ENCODE data around the gene FNTB.

Gene FNTB

GRCh38 chr14:65095633-65096205, 109.0 kb downstream of the FNTB start:
- no peak for DNase-seq

- DNase-seq = no peak
Measured at GRCh38 chr14:65096323-65097089, 109.8 kb downstream of the FNTB start.

- DNase-seq = no peak
Measured at GRCh38 chr14:65098586-65098985, 111.9 kb downstream of the FNTB start.

GRCh38 chr14:65100922-65101541, 114.3 kb downstream of the FNTB start:
- no peak for DNase-seq

GRCh38 chr14:65101631-65102440, 115.1 kb downstream of the FNTB start:
- DNase-seq = peak; percentile 6

- peak; percentile 95 for DNase-seq
Measured at GRCh38 chr14:65102441-65103149, 115.9 kb downstream of the FNTB start, which contains the start of gene MAX. Gene MAX (minus strand): TSS chr14:65102517. CDS start chr14:65102339, 178 bp downstream.

- peak; percentile 5 for DNase-seq
Measured at GRCh38 chr14:65103150-65103760, 116.6 kb downstream of the FNTB start.

GRCh38 chr14:65104791-65105190, 118.1 kb downstream of the FNTB start:
- no peak for DNase-seq

GRCh38 chr14:65106316-65106715, 119.6 kb downstream of the FNTB start:
- no peak for DNase-seq

- no peak for DNase-seq
Measured at GRCh38 chr14:65106736-65107135, 120.0 kb downstream of the FNTB start.

- no peak for DNase-seq
Measured at GRCh38 chr14:65107200-65107599, 120.5 kb downstream of the FNTB start.

- DNase-seq = no peak
Measured at GRCh38 chr14:65109357-65109756, 122.7 kb downstream of the FNTB start.

GRCh38 chr14:65110525-65110924, 123.8 kb downstream of the FNTB start:
- no peak for DNase-seq
